Fibroblast of skin of left biceps (primary cell): Measurements from ENCODE around the gene FBXL7.

Experiments used
- DNase-seq, 2 experiments: peaks; one replicate each; pipeline ENCODE4 v3.0.0-alpha.2; 2013; ENCODE audit warnings: low read depth in 2 of 2

Gene FBXL7

DNA sequence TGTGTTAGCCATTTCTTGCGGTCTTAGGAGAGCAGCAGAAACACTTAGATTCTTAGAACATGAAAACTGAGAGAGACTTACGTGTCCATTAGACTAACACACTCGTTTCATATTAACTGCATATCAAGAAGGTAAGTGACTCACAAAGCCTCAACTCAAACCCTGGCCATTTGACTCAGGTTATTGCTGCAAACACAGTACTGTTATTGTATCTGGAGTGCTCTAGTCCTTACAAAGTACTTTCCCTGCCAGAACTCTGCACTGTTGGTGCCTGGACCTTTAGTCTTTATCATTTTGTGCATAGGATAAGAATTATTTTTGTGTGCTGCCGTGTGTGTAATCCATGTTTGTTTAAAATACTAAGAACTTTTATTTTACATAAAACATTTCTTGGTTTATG lies 155.7 kb downstream of the FBXL7 start:
- DNase-seq = no peak

DNA sequence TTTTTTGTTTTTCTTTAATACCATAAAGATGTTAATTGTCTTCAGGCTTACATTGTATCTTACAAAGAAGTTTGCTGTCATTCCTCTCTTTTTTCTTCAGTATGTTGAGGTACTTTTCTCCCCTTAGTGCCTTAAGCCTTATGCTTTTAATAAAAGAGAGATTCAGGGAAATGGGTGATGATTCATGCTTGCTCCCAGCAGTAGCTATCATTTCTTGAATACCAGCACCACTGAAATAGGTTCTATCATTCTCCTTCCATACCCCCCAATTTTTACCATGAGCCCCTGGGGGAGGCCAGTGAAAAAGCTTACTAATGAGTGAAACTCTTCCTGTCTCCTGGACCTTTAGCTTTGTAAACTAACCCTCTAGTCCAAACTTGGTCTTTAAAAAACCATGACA lies 165.0 kb downstream of the FBXL7 start:
- DNase-seq = peak; percentile 36 to 47

DNA sequence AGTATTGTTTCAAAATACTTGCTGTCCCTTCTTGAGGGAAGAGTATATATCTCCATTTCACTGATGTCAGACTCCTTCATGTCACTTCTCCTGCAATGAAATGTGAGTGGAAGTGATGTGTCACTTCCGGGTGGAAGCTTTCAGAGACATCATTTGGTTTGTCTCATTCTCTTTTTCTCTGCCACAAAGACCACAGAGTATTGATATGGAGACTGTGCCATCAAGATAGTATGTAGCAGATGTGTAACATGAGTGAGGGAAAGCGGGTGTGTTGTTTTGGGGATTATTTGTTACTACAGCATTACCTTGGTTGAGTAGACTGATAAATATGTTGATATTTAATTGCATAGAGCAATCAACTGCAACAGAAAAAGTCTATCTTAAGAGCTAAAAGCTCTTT lies 169.8 kb downstream of the FBXL7 start:
- DNase-seq = no peak

DNA sequence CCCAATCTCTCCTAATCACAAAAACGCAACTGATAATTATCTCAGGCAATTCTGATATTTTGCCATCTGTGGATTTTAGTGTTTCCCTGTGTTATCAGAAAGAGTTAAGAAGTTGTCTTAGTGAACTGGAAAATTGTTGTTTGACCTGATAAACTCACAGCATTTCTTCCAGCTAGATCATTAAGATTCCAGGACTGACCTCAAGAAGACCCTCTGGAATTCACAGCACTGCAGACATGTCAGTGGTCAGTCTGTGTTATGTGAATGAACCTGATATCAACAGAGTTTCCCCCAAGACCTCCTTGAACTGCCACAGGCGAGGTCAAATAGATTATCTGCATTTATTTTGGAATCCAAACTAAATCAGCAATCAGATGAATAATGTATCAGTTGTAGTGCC lies 174.7 kb downstream of the FBXL7 start:
- no peak for DNase-seq

DNA sequence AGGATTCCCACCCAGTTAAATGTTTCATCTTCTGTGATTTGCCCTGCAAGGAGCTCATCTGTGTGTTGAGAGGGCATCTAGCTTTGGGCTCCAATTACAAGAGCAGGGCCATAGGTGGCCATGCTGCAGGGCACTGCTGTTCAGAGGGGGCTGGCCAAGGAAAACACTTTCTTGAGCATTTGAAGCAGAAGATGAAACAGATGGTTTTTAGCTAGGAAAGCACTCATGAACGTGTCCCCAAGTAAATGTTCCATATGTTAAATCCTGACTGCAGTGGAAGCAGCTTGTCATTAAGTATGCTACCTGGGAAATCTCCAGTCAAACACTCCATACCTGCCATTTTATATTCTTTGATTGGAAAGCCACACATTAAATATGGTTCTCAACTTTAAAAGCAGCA lies 176.6 kb downstream of the FBXL7 start:
- DNase-seq = no peak

DNA sequence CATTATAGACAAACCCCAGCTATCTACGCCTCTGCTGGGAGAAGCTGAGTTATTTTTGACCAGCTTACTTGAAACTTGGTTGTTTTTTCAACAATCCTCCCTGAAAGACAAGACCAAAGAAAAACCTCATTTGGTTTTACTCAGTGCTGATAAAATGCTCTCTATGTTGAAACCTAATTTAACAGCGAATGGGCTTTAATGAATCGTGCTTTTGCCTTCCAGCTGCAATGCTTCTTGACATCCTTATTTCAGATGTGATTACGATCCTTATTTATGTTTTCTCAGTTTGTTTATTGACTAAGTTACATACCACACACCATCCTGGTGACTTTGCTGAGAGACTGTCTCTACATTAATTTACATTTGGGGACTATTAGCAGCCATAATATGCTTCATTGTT lies 179.2 kb downstream of the FBXL7 start:
- DNase-seq = no peak

DNA sequence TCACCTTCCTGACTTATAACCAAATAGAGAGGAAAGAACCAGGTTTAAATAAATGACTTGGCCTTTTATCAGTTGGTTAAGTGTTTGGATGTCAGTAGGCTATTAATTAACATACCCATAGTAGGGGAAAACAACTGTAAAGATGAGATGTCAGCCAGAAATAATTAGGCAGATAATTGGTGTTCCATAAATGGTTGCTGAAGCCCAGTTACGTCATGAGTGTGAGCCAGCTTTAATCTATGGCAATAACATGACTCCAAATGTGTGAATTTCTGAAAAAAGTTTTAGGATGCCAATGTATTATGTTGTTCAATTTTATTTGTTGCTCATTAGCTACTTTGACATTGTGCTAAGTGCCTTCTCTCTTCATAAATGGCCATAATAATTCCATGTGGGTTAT lies 180.5 kb downstream of the FBXL7 start:
- no peak for DNase-seq

DNA sequence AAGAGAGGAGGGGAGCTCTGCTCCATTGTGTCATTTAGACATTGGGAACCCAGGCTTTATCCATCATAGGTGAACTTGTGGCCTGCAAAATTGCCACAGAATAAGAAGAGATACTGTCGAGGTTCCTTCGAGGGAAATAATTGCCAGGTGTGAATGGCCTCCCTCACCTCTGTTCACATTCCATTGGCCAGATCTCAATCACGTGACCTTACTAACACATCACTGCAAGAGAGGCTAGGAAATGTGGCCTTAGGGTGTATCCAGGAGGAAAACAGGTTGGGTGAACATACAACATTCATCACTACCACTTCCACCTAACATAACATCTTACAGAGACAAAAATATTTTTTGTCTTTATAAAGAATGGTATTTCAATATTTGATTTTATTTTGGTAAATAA lies 182.1 kb downstream of the FBXL7 start:
- no peak for DNase-seq

DNA sequence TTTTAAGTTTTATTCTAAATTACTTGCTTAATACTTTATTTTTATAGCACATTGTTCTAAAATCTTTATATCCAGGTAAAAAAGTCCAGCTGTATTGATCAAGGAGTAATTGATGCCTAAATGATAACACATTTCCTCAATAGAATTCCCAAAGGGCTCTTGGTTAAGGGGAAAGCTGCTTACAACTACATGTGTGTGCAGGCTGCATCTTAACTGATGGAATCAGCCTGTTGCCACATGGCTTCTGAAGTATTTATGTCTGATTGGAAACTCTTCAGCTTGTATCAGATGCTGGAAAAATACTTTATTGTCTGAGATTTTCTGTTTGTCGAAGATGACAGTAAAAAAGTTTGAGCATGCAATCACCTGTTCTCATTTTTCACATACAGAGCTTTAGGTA lies 182.6 kb downstream of the FBXL7 start:
- DNase-seq = no peak

DNA sequence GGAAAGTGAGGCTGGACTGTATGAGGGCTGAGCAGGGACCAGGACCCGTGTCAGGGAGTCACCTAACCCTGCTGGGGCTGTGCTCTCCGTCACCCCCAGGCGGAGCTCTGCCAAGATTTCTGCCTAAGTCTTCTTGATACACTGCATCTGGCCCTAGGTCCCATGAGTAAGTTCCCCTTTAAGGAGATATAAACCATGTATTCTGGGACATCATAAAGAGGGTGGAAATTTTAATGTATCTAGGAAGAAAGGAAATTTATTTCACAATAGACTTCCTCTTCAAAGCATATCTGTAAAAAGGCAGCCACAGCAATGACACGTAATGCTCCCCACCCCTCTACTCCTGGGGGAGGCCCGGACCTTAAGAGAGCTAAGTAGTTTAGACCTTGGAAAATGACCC lies 183.4 kb downstream of the FBXL7 start:
- no peak for DNase-seq

DNA sequence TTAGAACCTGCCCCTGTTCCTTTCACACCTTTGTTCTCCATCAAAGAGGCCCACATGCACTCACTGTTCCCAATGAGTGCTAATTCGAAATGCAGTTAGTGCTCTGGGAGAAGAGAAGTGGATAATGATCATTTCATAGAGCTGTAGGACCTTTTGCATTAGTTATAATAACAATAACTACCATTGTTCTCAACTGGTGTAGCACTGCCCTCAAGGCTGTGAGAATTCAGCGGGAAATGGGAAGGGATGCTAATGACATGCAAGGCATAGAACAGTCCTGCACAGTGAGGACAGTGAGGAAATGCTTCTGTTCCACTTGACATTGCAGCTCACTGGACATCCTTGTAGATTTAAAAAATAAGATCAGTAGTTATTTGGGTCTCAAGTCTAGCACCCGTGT lies 187.4 kb downstream of the FBXL7 start:
- DNase-seq = no peak

DNA sequence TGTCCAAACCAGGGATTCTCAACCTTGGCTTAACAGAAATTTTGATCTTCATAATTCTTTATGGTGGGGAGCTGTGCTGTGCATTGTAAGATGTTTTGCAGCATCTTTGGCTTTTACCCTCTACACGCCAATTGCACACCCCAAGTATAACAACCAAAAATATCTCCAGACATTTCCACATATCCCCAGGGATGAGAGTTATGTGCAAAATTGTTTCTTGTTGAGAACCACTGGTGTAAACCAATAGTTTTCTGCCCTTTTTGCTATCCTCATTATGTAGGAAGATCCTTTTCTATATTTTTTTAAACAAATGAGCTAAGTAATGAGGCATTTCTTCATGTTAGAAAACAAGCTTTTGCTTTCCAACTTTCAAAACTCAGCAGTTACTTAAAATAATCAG lies 189.9 kb downstream of the FBXL7 start:
- no peak for DNase-seq

DNA sequence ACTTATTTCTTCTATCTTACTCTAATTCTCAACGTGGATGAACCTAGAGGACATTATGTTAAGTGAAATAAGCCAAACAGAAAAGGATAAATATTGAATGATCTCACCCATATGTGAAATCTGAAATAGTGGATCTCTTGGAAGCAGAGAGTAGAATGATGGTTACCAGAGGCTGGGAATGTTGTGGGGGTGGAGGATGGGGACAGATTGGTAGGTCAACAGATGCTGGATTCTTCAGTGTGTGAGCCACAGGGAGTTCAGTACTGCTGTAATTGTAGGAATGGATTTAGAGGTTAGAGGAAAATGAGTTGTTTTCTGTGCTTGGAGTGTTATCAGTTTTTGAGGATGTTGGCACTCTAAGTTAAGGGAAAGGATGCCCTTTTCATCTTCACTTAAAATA lies 190.6 kb downstream of the FBXL7 start:
- DNase-seq = no peak

DNA sequence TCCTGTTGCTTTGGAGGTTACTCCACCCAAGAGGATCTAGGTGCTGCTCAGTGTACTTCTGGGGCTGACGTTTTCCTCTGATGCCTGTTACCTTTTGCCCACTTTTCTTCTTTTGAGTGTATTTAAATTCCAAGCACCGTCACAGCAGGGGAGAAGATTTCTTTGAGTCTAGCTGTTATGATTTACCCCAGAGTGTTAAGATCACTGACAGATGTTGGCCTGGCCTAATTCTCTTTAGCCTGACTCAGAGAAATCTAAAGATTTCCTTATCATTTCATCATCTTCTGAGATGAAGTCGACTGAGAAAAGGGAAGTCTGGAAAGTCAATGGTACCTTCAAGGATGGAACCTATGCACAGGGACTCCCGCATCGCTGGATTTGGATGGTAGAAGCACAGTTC lies 191.5 kb downstream of the FBXL7 start:
- peak; percentile 83 to 85 for DNase-seq

DNA sequence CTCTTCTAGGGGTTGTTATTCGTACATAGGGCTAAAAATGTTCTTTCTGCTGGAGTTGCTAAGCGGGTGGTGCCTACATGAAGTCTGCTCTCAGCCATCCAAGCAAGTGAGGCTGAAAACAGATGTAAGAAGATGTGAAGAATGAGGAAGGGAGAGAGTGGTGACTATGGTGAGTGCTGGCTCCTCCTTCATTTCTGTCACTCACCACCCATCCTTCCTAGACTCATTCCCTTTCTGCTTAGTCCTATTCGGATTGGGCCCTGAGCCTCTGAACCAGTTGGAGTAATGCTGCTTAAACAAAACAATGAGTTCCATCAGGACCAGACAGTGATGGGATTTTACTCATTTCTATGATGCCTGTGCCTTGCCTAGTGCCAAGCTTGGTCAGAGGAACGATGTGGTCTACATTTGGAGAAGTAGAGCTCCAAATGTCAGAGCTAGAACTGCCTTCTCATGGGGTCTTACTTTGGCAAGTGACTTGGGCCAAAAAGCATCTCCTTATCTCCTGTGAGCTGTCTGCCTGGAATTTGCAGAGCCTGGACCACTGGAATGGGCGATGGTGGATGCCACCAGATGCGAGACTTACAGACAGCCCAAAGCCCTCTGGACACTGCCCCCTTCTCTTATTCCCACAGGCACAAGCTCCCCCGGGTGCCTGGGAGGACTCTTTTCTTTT lies 192.9 kb downstream of the FBXL7 start:
- DNase-seq = no peak

DNA sequence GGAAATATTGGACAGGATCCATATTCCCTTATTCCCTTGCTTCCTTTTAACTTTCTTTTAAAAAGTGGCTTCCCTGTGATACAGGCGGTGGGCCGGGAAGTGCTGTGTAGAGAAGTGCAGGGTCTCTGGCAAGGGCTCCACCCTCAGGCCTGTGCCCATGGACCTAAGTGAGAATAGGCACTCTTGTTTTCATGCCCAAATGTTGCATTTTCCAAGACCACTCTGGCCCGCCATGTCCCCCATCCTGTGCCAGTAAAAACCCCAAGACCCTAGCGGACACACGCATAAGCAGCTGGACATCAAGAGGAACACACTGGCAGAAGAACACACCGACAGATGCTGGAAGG lies 193.4 kb downstream of the FBXL7 start:
- no peak for DNase-seq

DNA sequence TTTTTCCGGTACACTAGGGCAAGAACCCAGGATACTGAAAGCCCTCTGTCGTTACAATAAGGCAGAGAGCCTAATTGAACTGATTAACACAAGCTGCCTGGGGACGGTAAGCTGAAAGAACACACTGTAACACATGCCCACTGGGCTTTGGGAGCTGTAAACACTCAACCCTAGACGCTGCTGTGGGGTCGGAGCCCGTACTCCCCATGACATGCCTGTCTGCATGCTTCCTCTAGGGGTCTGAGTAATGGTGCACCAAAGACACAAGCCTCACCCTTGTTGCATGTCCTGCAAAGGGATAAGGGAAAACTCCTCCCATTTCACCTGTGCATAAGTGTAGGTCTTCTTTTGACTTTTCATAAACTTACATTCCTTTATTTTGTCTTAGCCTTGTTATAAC lies 194.0 kb downstream of the FBXL7 start:
- DNase-seq = no peak

DNA sequence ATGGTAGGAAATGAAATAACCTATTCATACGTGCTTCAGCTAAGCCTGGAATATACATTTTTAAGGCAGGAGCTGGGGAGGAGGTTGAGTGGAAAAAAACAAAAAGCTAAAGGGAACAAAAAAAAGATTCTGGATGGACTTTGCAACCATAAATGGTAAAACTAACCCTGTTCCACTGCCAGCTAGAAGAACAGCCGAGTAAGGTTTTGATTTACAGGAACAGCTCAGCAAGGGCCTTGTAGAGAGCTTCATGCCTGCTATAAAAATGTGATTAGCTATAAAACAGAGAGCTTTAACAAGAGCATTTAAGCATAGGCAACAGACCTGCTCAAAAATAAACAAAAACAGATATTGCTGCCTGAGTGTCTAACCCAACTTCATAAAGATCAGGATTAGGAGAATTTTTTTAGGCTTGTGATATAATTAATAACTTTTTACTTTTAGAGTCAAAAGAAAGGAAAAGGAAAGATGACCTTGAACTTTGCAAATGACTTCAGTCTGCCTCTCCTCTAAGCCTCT lies 194.8 kb downstream of the FBXL7 start:
- DNase-seq = peak; percentile 57 to 62

DNA sequence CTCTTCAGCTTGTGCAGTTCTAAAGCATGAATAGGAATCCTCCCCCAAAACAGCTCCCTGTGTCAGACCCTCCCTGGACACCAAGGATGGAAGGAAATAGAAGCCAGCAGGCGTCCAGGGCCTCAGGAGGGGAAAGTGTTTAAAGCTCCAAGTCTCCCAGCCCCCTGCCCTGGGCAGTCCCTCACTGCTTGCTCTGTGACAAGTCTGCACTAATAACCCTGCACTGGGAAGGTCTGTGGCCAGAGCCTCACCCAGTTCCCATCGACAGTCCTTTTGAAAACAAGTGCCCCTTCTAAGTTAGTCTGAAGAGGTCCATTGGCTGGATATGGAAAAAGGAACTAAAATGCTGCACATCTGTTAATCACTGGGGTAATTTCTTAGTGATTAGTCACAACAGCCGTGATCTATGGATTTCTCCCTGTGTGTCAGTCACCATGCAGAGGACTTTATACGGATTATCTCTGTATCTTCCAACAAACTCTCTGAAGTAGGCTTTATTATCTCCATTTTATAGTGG lies 195.3 kb downstream of the FBXL7 start:
- DNase-seq = peak in 1 of 2 experiments; percentile 46

DNA sequence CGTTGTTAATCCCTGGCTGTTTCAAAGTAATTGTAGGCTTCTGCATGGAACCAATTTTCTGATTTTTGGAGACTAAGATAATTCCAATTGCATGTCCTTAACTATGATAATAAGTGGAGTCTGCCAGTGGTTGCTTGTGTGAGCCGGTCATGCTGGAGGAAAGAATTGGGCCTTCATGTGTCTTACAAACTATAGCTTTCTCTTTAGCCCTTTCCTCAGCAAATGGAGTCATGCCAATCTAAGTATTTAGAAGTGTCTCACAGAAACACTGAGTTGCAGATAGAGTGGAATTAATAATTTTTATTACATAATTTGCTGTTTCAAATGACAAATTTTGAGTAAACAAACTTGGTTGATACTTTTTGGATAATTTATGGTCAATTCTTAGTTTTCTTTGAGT lies 200.4 kb downstream of the FBXL7 start:
- no peak for DNase-seq

DNA sequence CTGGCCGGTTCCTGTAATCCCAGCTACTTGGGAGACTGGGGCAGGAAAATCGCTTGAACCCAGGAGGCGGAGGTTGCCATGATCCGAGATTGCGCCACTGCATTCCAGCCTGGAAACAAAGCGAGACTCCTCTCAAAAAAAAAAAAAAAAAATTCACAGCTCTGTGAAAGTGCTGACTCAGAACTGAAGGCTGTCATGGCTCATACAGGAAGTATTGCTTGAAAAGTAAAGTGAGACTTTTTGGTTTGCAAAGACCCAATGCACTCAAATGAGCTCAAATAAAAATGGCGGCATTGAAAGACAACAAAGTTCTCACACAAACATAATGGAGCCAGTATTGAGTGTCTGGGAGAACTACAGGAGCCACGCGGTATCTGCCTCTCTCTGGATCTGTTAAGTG lies 202.1 kb downstream of the FBXL7 start:
- DNase-seq = no peak

DNA sequence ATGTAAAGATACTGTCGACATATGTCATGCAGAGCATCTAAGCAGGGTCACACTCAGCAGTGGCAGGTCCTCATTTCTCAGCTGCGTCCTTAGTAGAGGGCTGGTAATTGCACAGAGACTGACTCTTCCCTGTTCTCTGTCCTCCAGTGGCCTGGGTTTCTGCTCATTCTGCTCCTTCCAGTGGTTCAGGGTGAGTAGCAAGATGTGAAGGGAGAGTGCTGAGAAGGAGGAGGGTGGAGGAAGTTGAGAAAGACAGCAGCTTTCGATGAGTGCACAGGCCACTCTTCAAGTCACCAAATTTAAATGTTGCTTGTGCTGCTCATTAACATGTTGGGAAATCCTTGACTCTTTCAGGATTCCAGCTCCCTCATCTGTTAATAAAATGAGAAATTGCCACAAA lies 203.9 kb downstream of the FBXL7 start:
- DNase-seq = no peak

DNA sequence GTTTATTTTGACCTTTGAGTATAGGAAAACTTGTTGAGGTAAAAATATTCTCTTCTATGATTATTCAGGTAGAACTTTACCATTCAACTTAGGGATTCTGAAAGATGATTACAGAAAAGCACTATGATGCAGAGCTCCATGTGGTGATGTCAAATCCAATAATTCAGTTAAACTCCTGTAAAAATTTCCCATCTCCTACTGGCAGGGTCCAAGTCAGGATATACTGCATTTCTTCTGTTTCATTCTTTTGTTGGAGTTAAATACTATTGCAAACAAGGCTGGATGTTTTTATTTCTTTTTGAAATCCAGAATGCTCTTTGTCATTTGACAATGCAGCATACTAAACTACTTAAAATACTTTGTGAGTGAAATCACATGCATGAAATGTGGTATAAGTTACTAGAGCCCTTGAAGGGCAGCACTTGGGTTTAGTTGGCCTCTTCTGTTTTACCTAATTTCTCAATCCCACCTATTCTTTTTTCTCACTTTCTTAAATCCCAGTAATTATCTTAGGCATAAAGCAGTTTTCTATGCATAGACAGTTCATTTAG lies 204.5 kb downstream of the FBXL7 start:
- no peak for DNase-seq

DNA sequence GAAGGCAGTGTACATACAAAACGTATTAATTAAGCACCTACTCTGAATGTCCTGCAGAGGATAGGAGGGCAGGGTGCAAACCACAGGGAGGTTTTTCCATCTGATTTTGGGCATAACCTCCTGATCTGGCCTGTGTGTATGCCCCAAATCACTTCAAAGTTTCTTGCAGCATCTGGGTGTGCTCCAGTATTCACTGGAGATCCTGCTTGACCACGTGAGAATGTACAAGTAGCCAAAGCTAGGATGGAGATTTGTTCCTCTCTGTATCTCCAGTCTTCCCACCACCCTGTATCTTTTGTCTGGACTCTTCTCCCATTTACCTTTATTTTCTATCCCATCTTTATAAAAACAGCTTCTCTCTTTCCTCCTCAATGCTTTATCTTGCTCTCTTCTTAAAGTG lies 207.7 kb downstream of the FBXL7 start:
- no peak for DNase-seq
